Gastroesophageal sphincter (tissue), 4 donors: ENCODE measurements around the gene NAALADL1. TPM values are rescaled to one million over a fixed set of nuclear protein-coding genes. Genes with fewer than 3 reads are reported as not detected.

Experiments used
- ATAC-seq: fragments of 150-250 bp; one replicate; pipeline ENCODE4 v1.9.1; 2016; ENCODE audit warnings: mild to moderate bottlenecking, moderate library complexity
- H3K27ac ChIP-seq, 4 donors: fragments of 200-600 bp; sonication (generic) in 3 of 4; 1 replicate in 3 of 4; 2 replicates in 1 of 4; pipeline ENCODE4 v1.5.1; 2016 to 2019
- H3K27me3 ChIP-seq: fragments of 200-600 bp; sonication (generic); one replicate; pipeline ENCODE4 v1.5.1; 2019
- H3K36me3 ChIP-seq, 2 donors: fragments of 200-600 bp; sonication (generic); one replicate each; pipeline ENCODE4 v1.5.1; 2019; ENCODE audit warnings: control low read depth in 1 of 2
- H3K4me1 ChIP-seq, 3 donors: fragments of 200-600 bp; sonication (generic); 1 replicate in 2 of 3; 2 replicates in 1 of 3; pipeline ENCODE4 v1.5.1; 2016 to 2019; ENCODE audit warnings: control low read depth in 2 of 3
- H3K4me3 ChIP-seq, 2 donors: fragments of 200-600 bp; sonication (generic); one replicate each; pipeline ENCODE4 v1.5.1; 2019; ENCODE audit warnings: mild to moderate bottlenecking in 1 of 2, moderate library complexity in 1 of 2
- H3K9me3 ChIP-seq, 3 donors: fragments of 200-600 bp; sonication (generic); one replicate each; pipeline ENCODE4 v1.5.1; 2017 to 2019; ENCODE audit warnings: control low read depth in 2 of 3
- EP300 ChIP-seq: sonication (generic); formaldehyde crosslinking; IDR thresholded peaks from one replicate; pipeline ENCODE4 v1.6.1; 2017; ENCODE audit warnings: antibody characterized with exemption, mild to moderate bottlenecking
- POLR2A ChIP-seq, 2 donors: fragments of 450-650 bp; IDR thresholded peaks; one replicate each; pipeline ENCODE4 v1.6.1; 2017; ENCODE audit warnings: antibody characterized with exemption in 2 of 2, mild to moderate bottlenecking in 2 of 2, moderate library complexity in 1 of 2
- POLR2AphosphoS5 ChIP-seq: sonication (generic); formaldehyde crosslinking; IDR thresholded peaks from one replicate; pipeline ENCODE4 v1.6.1; 2017; ENCODE audit warnings: antibody characterized with exemption
- whole genome bisulfite sequencing, 2 donors: methylation state at CpG; one replicate each; pipeline ENCODE4 v1.1.5; 2018; ENCODE audit warnings: low coverage in 1 of 2; 5-methylcytosine and 5-hydroxymethylcytosine counted together
- total RNA-seq, 4 donors: library from RNA; depleted of rRNA; stranded (reverse); fragments of >200 nt; gene quantifications; one replicate each; pipeline ENCODE4 v1.1.0, GENCODE V29; 2016
- TF ChIP-seq, protein P1 (sequence below), 4 experiments: fragments of 200-600 bp in 2 of 4; fragments of 450-650 bp in 2 of 4; sonication (generic) in 1 of 4; IDR thresholded peaks; one replicate each; pipeline ENCODE4 v1.5.1; 2017 to 2019; ENCODE audit warnings: antibody characterized with exemption in 4 of 4, mild to moderate bottlenecking in 2 of 4, moderate library complexity in 2 of 4

Gene NAALADL1
- total RNA-seq, 4 donors from 2014 or later: 21.8 to 38.5 (median 29.0) TPM

DNA sequence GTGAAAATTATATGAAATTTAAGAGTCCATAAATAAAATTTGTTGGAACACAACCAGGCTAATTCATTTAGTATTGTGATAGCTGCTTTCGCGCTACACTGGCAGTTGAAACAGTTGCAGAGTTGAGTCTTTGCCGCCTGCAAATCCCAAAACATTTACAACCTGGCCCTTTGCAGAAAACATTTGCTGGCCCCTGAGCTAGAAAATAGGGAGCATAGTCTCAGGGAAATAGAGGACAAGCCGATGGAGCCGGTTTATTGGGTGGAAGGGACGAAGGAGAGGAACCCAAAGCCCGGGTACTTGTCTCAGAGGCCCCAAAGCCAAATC lies 17.9 kb downstream of the NAALADL1 start:
- Histone ChIP-seq H3K4me1 (peaks cover 0 to 49% (median 12%) of the 10 kb centered on the region in 3 donors), H3K9me3 (no peaks in the 10 kb centered on the region), H3K36me3 (peaks cover 0 to 64% of the 10 kb centered on the region in 2 donors), H3K27me3 (no peaks in the 10 kb centered on the region), H3K27ac (peak overlapping the region; percentile 60 to 95 (median 94)), H3K4me3 (peak overlapping the region; percentile 59 to 90)
- TF ChIP-seq, protein P1, sequence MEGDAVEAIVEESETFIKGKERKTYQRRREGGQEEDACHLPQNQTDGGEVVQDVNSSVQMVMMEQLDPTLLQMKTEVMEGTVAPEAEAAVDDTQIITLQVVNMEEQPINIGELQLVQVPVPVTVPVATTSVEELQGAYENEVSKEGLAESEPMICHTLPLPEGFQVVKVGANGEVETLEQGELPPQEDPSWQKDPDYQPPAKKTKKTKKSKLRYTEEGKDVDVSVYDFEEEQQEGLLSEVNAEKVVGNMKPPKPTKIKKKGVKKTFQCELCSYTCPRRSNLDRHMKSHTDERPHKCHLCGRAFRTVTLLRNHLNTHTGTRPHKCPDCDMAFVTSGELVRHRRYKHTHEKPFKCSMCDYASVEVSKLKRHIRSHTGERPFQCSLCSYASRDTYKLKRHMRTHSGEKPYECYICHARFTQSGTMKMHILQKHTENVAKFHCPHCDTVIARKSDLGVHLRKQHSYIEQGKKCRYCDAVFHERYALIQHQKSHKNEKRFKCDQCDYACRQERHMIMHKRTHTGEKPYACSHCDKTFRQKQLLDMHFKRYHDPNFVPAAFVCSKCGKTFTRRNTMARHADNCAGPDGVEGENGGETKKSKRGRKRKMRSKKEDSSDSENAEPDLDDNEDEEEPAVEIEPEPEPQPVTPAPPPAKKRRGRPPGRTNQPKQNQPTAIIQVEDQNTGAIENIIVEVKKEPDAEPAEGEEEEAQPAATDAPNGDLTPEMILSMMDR (IDR thresholded peaks at IDR 0.05): no peak
- TF ChIP-seq POLR2AphosphoS5: no peak
- TF ChIP-seq POLR2A (IDR thresholded peaks at IDR 0.05): no peak
- no peak for TF ChIP-seq EP300
- WGBS, 2 donors: 6 to 11% methylated on average over 6 to 7 of the region's 7 CpGs
- ATAC-seq: no peak

- WGBS, 2 donors: 56 to 57% methylated on average over 3 of the region's 6 CpGs
- H3K36me3 ChIP-seq: peaks cover 0 to 81% of the 10 kb centered on the region in 2 donors
These were observed 21.4 kb downstream of the NAALADL1 start for GRCh38 chr11:65036931-65037330.

DNA sequence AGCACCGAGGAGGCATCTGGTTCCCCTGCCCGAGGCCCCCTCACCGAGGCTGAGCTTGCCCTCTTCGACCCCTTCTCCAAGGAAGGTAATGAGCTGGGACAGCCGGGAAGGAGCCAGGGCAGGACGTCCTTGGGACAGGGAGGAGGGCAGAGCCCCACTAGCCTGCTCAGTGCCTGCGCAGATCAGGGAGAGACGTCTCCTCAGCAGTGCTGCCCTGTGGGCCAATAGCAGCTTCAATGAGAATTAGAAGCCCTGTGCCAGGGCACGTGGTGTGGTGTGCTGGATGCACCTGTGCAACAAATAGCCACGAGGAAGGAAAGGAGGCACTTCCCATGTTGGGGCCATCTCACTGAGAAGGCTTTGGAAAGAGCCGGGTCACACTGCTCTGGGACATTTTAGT lies 22.8 kb downstream of the NAALADL1 start:
- no peaks in the 10 kb centered on the region for H3K9me3 ChIP-seq
- no peak overlapping the region for H3K27ac ChIP-seq
- no peak overlapping the region for H3K4me3 ChIP-seq
- H3K4me1 ChIP-seq: peaks cover 0 to 26% (median 5%) of the 10 kb centered on the region in 3 donors
- H3K27me3 ChIP-seq: no peaks in the 10 kb centered on the region
- H3K36me3 ChIP-seq: peaks cover 0 to 95% of the 10 kb centered on the region in 2 donors
- ATAC-seq: no peak
- 94% methylated on average over 3 of the region's 11 CpGs; no CpG with 5 or more reads in 1 of the 2 donors for WGBS, 2 donors
- TF ChIP-seq POLR2A (IDR thresholded peaks at IDR 0.05): no peak
- TF ChIP-seq, protein P1 (IDR thresholded peaks at IDR 0.05): no peak

More at GRCh38 chr11:65036931-65037330, 21.4 kb downstream of the NAALADL1 start:
- TF ChIP-seq POLR2AphosphoS5: peak; percentile 6
- TF ChIP-seq, protein P1 (IDR thresholded peaks at IDR 0.05): no peak
- peak overlapping the region in 1 of 4 donors; percentile 38 for H3K27ac ChIP-seq
- ATAC-seq: no peak
- peaks cover 0 to 23% (median 8%) of the 10 kb centered on the region in 3 donors for H3K4me1 ChIP-seq
- H3K27me3 ChIP-seq: no peaks in the 10 kb centered on the region
- H3K9me3 ChIP-seq: no peaks in the 10 kb centered on the region
- no peak overlapping the region for H3K4me3 ChIP-seq

- H3K36me3 ChIP-seq: peaks cover 0 to 88% of the 10 kb centered on the region in 2 donors
These were observed 23.9 kb downstream of the NAALADL1 start for GRCh38 chr11:65034423-65034822.

GRCh38 chr11:65032216-65032615 lies 26.1 kb downstream of the NAALADL1 start:
- TF ChIP-seq EP300: no peak
- TF ChIP-seq, protein P1 (IDR thresholded peaks at IDR 0.05): no peak
- TF ChIP-seq POLR2A (IDR thresholded peaks at IDR 0.05): no peak
- TF ChIP-seq POLR2AphosphoS5: no peak
- Histone ChIP-seq H3K36me3 (peaks cover 0 to 66% of the 10 kb centered on the region in 2 donors), H3K4me3 (no peak overlapping the region), H3K27ac (no peak overlapping the region), H3K4me1 (peaks cover 0 to 44% (median 3%) of the 10 kb centered on the region in 3 donors), H3K27me3 (no peaks in the 10 kb centered on the region), H3K9me3 (no peaks in the 10 kb centered on the region)
- 92% methylated on average over 2 of the region's 13 CpGs; no CpG with 5 or more reads in 1 of the 2 donors for WGBS, 2 donors
- no peak for ATAC-seq

More at GRCh38 chr11:65034423-65034822, 23.9 kb downstream of the NAALADL1 start:
- ATAC-seq: no peak
- WGBS, 2 donors: 100% methylated on average over 1 of the region's 2 CpGs; no CpG with 5 or more reads in 1 of the 2 donors
- Histone ChIP-seq H3K27me3 (no peaks in the 10 kb centered on the region), H3K4me3 (no peak overlapping the region), H3K9me3 (no peaks in the 10 kb centered on the region), H3K4me1 (peaks cover 0 to 31% (median 0%) of the 10 kb centered on the region in 3 donors), H3K27ac (no peak overlapping the region)
- no peak for TF ChIP-seq POLR2AphosphoS5
- TF ChIP-seq, protein P1 (IDR thresholded peaks at IDR 0.05): no peak
- TF ChIP-seq EP300: no peak
- no peak for TF ChIP-seq POLR2A (IDR thresholded peaks at IDR 0.05)
